Esophagus mucosa (tissue), 1 donor: ENCODE data around the gene FASTKD1. TPM values are rescaled to one million over a fixed set of nuclear protein-coding genes. Genes with fewer than 3 reads are reported as not detected.
"Not testable (repeated sequence)": the region's sequence is repeated elsewhere in the genome, so short reads cannot be mapped to it uniquely, and the experiment has no call there.

ENCODE experiments used
- ATAC-seq: fragments of 200-7000 bp; cut with Tn5 transposase; one replicate; pipeline ENCODE4 v1.9.1; 2020
- total RNA-seq: library from RNA; stranded (reverse); gene quantifications from one replicate; pipeline ENCODE4 v1.2.4, GENCODE V29; 2023
- donor health status: DM: yes; HTN: yes; CAD: no.

Gene FASTKD1
- total RNA-seq, result 21.6 TPM

- ATAC-seq, result peak; percentile 98
Measured at GRCh38 chr2:169573160-169573973, at the start of gene FASTKD1. Gene FASTKD1, minus strand, starts transcription at chr2:169573865. Its CDS starts 1,836 bp downstream, at chr2:169572029.

- no peak for ATAC-seq
Measured at GRCh38 chr2:169623235-169623634, 49.6 kb upstream of the FASTKD1 start.

GRCh38 chr2:169620509-169620908 lies 46.8 kb upstream of the FASTKD1 start:
- ATAC-seq, result no peak

- no peak for ATAC-seq
Measured at GRCh38 chr2:169619946-169620345, 46.3 kb upstream of the FASTKD1 start.

- ATAC-seq, result not testable (repeated sequence)
Measured at GRCh38 chr2:169615982-169616381, 42.3 kb upstream of the FASTKD1 start.

- ATAC-seq, result no peak
Measured at GRCh38 chr2:169613876-169614275, 40.2 kb upstream of the FASTKD1 start.

GRCh38 chr2:169609264-169609663 lies 35.6 kb upstream of the FASTKD1 start:
- ATAC-seq, result no peak

GRCh38 chr2:169599568-169599967 lies 25.9 kb upstream of the FASTKD1 start:
- ATAC-seq, result no peak

GRCh38 chr2:169598982-169599381 lies 25.3 kb upstream of the FASTKD1 start:
- no peak for ATAC-seq

- ATAC-seq, result not testable (repeated sequence)
Measured at GRCh38 chr2:169596546-169596945, 22.9 kb upstream of the FASTKD1 start.

GRCh38 chr2:169590804-169591203 lies 17.1 kb upstream of the FASTKD1 start:
- no peak for ATAC-seq

- ATAC-seq, result no peak
Measured at GRCh38 chr2:169585673-169586072, 12.0 kb upstream of the FASTKD1 start.

- peak; percentile 96 for ATAC-seq
Measured at GRCh38 chr2:169584005-169584877, 10.6 kb upstream of the FASTKD1 start, which contains the start of gene PPIG. Gene PPIG, plus strand, starts transcription at chr2:169584351. Its CDS starts 19,691 bp downstream, at chr2:169604042.

GRCh38 chr2:169583518-169583917 lies 9.9 kb upstream of the FASTKD1 start:
- ATAC-seq, result no peak

GRCh38 chr2:169582552-169583266 lies 9.0 kb upstream of the FASTKD1 start:
- not testable (repeated sequence) for ATAC-seq

- no peak for ATAC-seq
Measured at GRCh38 chr2:169579044-169579443, 5.4 kb upstream of the FASTKD1 start.

GRCh38 chr2:169575264-169575663 lies 1.6 kb upstream of the FASTKD1 start:
- ATAC-seq, result not testable (repeated sequence)

- ATAC-seq, result not testable (repeated sequence)
Measured at GRCh38 chr2:169574539-169574938, 874 bp upstream of the FASTKD1 start.

- no peak for ATAC-seq
Measured at GRCh38 chr2:169573974-169574299, 272 bp upstream of the FASTKD1 start.

- ATAC-seq, result no peak
Measured at GRCh38 chr2:169572821-169573159, 875 bp downstream of the FASTKD1 start.

- no peak for ATAC-seq
Measured at GRCh38 chr2:169572189-169572588, 1.5 kb downstream of the FASTKD1 start.

- ATAC-seq, result no peak
Measured at GRCh38 chr2:169571571-169571970, 2.1 kb downstream of the FASTKD1 start.

GRCh38 chr2:169570752-169571151 lies 2.9 kb downstream of the FASTKD1 start:
- not testable (repeated sequence) for ATAC-seq
